MM.1S (cell line): ENCODE results near the gene AP5B1.
A peak's percentile ranks its signal among the peaks of the same experiment; 100 is the strongest.

ENCODE experiments used
- DNase-seq: peaks from one replicate; pipeline ENCODE4 v3.0.0-alpha.2; 2015
- H2AFZ ChIP-seq: fragments of 300-600 bp; sonication (generic); 2 replicates; pipeline ENCODE4 v1.6.0; 2016; ENCODE audit warnings: antibody characterized with exemption, low read length
- H3F3A ChIP-seq: fragments of 300-600 bp; sonication (generic); 2 replicates; pipeline ENCODE4 v1.6.1; 2016; ENCODE audit warnings: mild to moderate bottlenecking, antibody characterized with exemption, low read length, moderate library complexity, mixed read lengths; ENCODE audit not compliant: insufficient read depth
- H3K27ac ChIP-seq: fragments of 300-600 bp; sonication (generic); 2 replicates; pipeline ENCODE4 v1.5.1; 2016; ENCODE audit warnings: mild to moderate bottlenecking, low read length
- H3K27me3 ChIP-seq: fragments of 300-600 bp; sonication (generic); replicated peaks from 2 replicates; pipeline ENCODE4 v1.6.0; 2016; ENCODE audit warnings: low read length; ENCODE audit not compliant: insufficient read depth
- H3K36me3 ChIP-seq: fragments of 300-600 bp; sonication (generic); replicated peaks from 2 replicates; pipeline ENCODE4 v1.6.1; 2016; ENCODE audit warnings: mild to moderate bottlenecking, low read length, mixed read lengths; ENCODE audit not compliant: insufficient read depth
- H3K4me1 ChIP-seq: fragments of 300-600 bp; sonication (generic); 2 replicates; pipeline ENCODE4 v1.6.1; 2016; ENCODE audit warnings: low read length, mixed read lengths
- H3K4me2 ChIP-seq: fragments of 300-600 bp; sonication (generic); 2 replicates; pipeline ENCODE4 v1.6.0; 2016; ENCODE audit warnings: low read depth, low read length
- H3K4me3 ChIP-seq: fragments of 300-600 bp; sonication (generic); 2 replicates; pipeline ENCODE4 v1.5.1; 2016; ENCODE audit warnings: low read length, mixed read lengths
- H3K79me2 ChIP-seq: fragments of 300-600 bp; sonication (generic); 2 replicates; pipeline ENCODE4 v1.6.1; 2016; ENCODE audit warnings: mixed run types, low read length, mixed read lengths
- H3K9ac ChIP-seq: fragments of 300-600 bp; sonication (generic); 2 replicates; pipeline ENCODE4 v1.6.1; 2016; ENCODE audit warnings: low read length, mixed read lengths
- H3K9me2 ChIP-seq: fragments of 300-600 bp; sonication (generic); replicated peaks from 2 replicates; pipeline ENCODE4 v1.6.1; 2016; ENCODE audit warnings: mild to moderate bottlenecking, low read length, mixed read lengths; ENCODE audit not compliant: insufficient read depth
- H3K9me3 ChIP-seq: fragments of 300-600 bp; sonication (generic); replicated peaks from 2 replicates; pipeline ENCODE4 v1.6.1; 2016; ENCODE audit warnings: mild to moderate bottlenecking, low read length, mixed read lengths; ENCODE audit not compliant: insufficient read depth
- H4K20me1 ChIP-seq: fragments of 300-600 bp; sonication (generic); 2 replicates; pipeline ENCODE4 v1.6.1; 2016; ENCODE audit warnings: mild to moderate bottlenecking, low read length, moderate library complexity, mixed read lengths; ENCODE audit not compliant: insufficient read depth
- CTCF ChIP-seq: fragments of 300-600 bp; sonication (generic); IDR thresholded peaks from 2 replicates; pipeline ENCODE4 v1.5.1; 2016; ENCODE audit warnings: antibody characterized with exemption, low read length, mixed read lengths
- EZH2 ChIP-seq: fragments of 300-600 bp; sonication (generic); optimal IDR thresholded peaks from 2 replicates; pipeline ENCODE3; 2017; ENCODE audit warnings: low read depth, mild to moderate bottlenecking, antibody characterized with exemption, low read length, mixed read lengths
- EZH2phosphoT487 ChIP-seq: fragments of 300-600 bp; sonication (generic); IDR thresholded peaks from 2 replicates; pipeline ENCODE4 v1.6.1; 2018; ENCODE audit warnings: antibody characterized with exemption, low read length

The AP5B1 gene

GRCh38 chr11:65814131-65814985, 33.6 kb upstream of the AP5B1 start:
- 0 out of 2 replicates have a peak, but pooled peaks cover 8% of the 10 kb centered on the region for H3K4me1 ChIP-seq
- no peaks in the 10 kb centered on the region for H3K9me3 ChIP-seq
- no peak for TF ChIP-seq CTCF
- no peak for TF ChIP-seq EZH2
- TF ChIP-seq EZH2phosphoT487, result no peak
- H3K4me3 ChIP-seq, result no peak overlapping the region
- no peak for DNase-seq
- H3K79me2 ChIP-seq, result no peaks in the 10 kb centered on the region
- H3K27ac ChIP-seq, result no peak overlapping the region
- no peaks in the 10 kb centered on the region for H4K20me1 ChIP-seq
- peaks cover 4% of the 10 kb centered on the region for H3F3A ChIP-seq
- H3K9ac ChIP-seq, result no peak overlapping the region
- H3K36me3 ChIP-seq, result no peaks in the 10 kb centered on the region
- no peak overlapping the region for H3K4me2 ChIP-seq
- no peaks in the 10 kb centered on the region for H3K9me2 ChIP-seq
- H3K27me3 ChIP-seq, result peaks cover 7% of the 10 kb centered on the region; the same call in 1 of the 2 replicates
- no peak overlapping the region for H2AFZ ChIP-seq

- Histone ChIP-seq H3K4me2 (no peak overlapping the region), H3K27ac (no peak overlapping the region), H3K9ac (no peak overlapping the region), H3K4me3 (no peak overlapping the region), H3K27me3 (peaks cover 19% of the 10 kb centered on the region), H3K9me3 (no peaks in the 10 kb centered on the region), H3K4me1 (no peaks in the 10 kb centered on the region), H3K36me3 (no peaks in the 10 kb centered on the region), H3K9me2 (no peaks in the 10 kb centered on the region), H3K79me2 (no peaks in the 10 kb centered on the region), H3F3A (no peaks in the 10 kb centered on the region), H2AFZ (no peak overlapping the region), H4K20me1 (no peaks in the 10 kb centered on the region)
- DNase-seq, result no peak
- TF ChIP-seq CTCF (no peak), EZH2 (no peak), EZH2phosphoT487 (no peak)
Measured at GRCh38 chr11:65811764-65812475, 31.1 kb upstream of the AP5B1 start.

GRCh38 chr11:65810046-65810868, 29.5 kb upstream of the AP5B1 start:
- H3K4me1 ChIP-seq, result no peaks in the 10 kb centered on the region
- no peaks in the 10 kb centered on the region for H3K36me3 ChIP-seq
- no peak overlapping the region for H3K4me3 ChIP-seq
- no peak overlapping the region for H3K9ac ChIP-seq
- H3K79me2 ChIP-seq, result no peaks in the 10 kb centered on the region
- H3K9me3 ChIP-seq, result no peaks in the 10 kb centered on the region
- H2AFZ ChIP-seq, result no peak overlapping the region
- H3K27me3 ChIP-seq, result peaks cover 19% of the 10 kb centered on the region
- no peaks in the 10 kb centered on the region for H3F3A ChIP-seq
- TF ChIP-seq EZH2phosphoT487 (no peak), CTCF (peak; percentile 23; the same call in 1 of the 2 replicates)
- no peaks in the 10 kb centered on the region for H4K20me1 ChIP-seq
- H3K27ac ChIP-seq, result no peak overlapping the region
- no peak overlapping the region for H3K4me2 ChIP-seq
- no peaks in the 10 kb centered on the region for H3K9me2 ChIP-seq
- DNase-seq, result peak; percentile 37
